Measurements from ENCODE around the gene BLNK.
A peak's percentile ranks its signal among the peaks of the same experiment; 100 is the strongest.

Gene BLNK

GRCh38 chr10:96268341-96268909 is 2.9 kb downstream of the BLNK start:
- intact Hi-C loops (cut with DNase I), result no loop called here
- no peak for DNase-seq

- DNase-seq, result no peak
- intact Hi-C loops (cut with DNase I), result no loop called here
Measured at GRCh38 chr10:96267234-96267705, 4.1 kb downstream of the BLNK start.

- no peak for DNase-seq
Measured at GRCh38 chr10:96266118-96266770, 5.1 kb downstream of the BLNK start.

GRCh38 chr10:96264938-96265337 is 6.4 kb downstream of the BLNK start:
- DNase-seq, result no peak
- intact Hi-C loops (cut with DNase I), result no loop called here

More at GRCh38 chr10:96266118-96266770, 5.1 kb downstream of the BLNK start:
- intact Hi-C loops (cut with DNase I), result no loop called here

GRCh38 chr10:96263669-96264068 is 7.7 kb downstream of the BLNK start:
- intact Hi-C loops (cut with DNase I), result no loop called here
- peak in 9 of 42 donors; percentile 11 to 44 (median 25) for DNase-seq

GRCh38 chr10:96263176-96263575 is 8.2 kb downstream of the BLNK start:
- intact Hi-C loops (cut with DNase I), result no loop called here
- DNase-seq, result no peak

- DNase-seq, result no peak
- intact Hi-C loops (cut with DNase I), result no loop called here
Measured at GRCh38 chr10:96261930-96262329, 9.4 kb downstream of the BLNK start.

GRCh38 chr10:96261132-96261531 is 10.2 kb downstream of the BLNK start:
- intact Hi-C loops (cut with DNase I), result no loop called here
- DNase-seq, result no peak

- intact Hi-C loops (cut with DNase I), result no loop called here
- no peak for DNase-seq
Measured at GRCh38 chr10:96260014-96260413, 11.4 kb downstream of the BLNK start.

GRCh38 chr10:96259150-96259549 is 12.2 kb downstream of the BLNK start:
- DNase-seq, result peak in 11 of 42 donors; percentile 9 to 41 (median 28)
- intact Hi-C loops (cut with DNase I), result no loop called here

GRCh38 chr10:96257944-96258343 is 13.4 kb downstream of the BLNK start:
- intact Hi-C loops (cut with DNase I), result no loop called here

GRCh38 chr10:96255549-96256333 is 15.6 kb downstream of the BLNK start:
- DNase-seq, result no peak
- intact Hi-C loops (cut with DNase I), result no loop called here

More at GRCh38 chr10:96257944-96258343, 13.4 kb downstream of the BLNK start:
- peak in 7 of 42 donors; percentile 8 to 45 (median 27) for DNase-seq

GRCh38 chr10:96254976-96255375 is 16.4 kb downstream of the BLNK start:
- no peak for DNase-seq
- intact Hi-C loops (cut with DNase I), result no loop called here

GRCh38 chr10:96252730-96253129 is 18.6 kb downstream of the BLNK start:
- intact Hi-C loops (cut with DNase I), result no loop called here
- no peak for DNase-seq

- intact Hi-C loops (cut with DNase I), result no loop called here
- no peak for DNase-seq
Measured at GRCh38 chr10:96250349-96250748, 21.0 kb downstream of the BLNK start.

- DNase-seq, result no peak
- intact Hi-C loops (cut with DNase I), result no loop called here
Measured at GRCh38 chr10:96249264-96249663, 22.1 kb downstream of the BLNK start.

GRCh38 chr10:96244354-96244753 is 27.0 kb downstream of the BLNK start:
- no peak for DNase-seq
- intact Hi-C loops (cut with DNase I), result no loop called here

- intact Hi-C loops (cut with DNase I), result no loop called here
- no peak for DNase-seq
Measured at GRCh38 chr10:96243296-96243695, 28.1 kb downstream of the BLNK start.

- DNase-seq, result no peak
- intact Hi-C loops (cut with DNase I), result no loop called here
Measured at GRCh38 chr10:96242822-96243221, 28.5 kb downstream of the BLNK start.
